ENCODE results near the gene XRCC5. TPM values are rescaled to one million over a fixed set of nuclear protein-coding genes. Genes with fewer than 3 reads are reported as not detected.

XRCC5 gene
- total and polyA plus RNA-seq, 2 donors (not counting 1 experiment from before 2014, with no cell fraction given), result 45.5 to 198 TPM

GRCh38 chr2:216144857-216145256, 35.7 kb downstream of the XRCC5 start:
- no peak for ATAC-seq (ENCODE audit: low read depth)
- no peaks in the 10 kb centered on the region for H3K27me3 ChIP-seq (replicated peaks in 1 of 4; ENCODE audit: control extremely low read depth in 1 of 4, control insufficient read depth in 3 of 4, insufficient read depth in 4 of 4, low read length in 3 of 4)
- 100% methylated on average over 1 of the region's 4 CpGs for WGBS (ENCODE audit: insufficient coverage)
- no peak overlapping the region for H3K4me3 ChIP-seq (ENCODE audit: control extremely low read depth in 1 of 5, extremely low read depth in 1 of 5, insufficient read depth in 1 of 5, low read depth in 2 of 5, low read length in 4 of 5)
- Mint-ChIP-seq H3K4me3 (no peak overlapping the region), H3K27me3 (no peaks in the 10 kb centered on the region), H3K27ac (no peak overlapping the region), H3K4me1 (no peaks in the 10 kb centered on the region), H3K9me3 (ENCODE audit: insufficient read depth) (no peaks in the 10 kb centered on the region)
- H3K4me1 ChIP-seq (ENCODE audit: control insufficient read depth in 2 of 2, insufficient read depth in 2 of 2, low read length in 2 of 2), result no peaks in the 10 kb centered on the region
- no peak overlapping the region for H3K9ac ChIP-seq (ENCODE audit: low read length)
- TF ChIP-seq CTCF (IDR thresholded peaks at IDR 0.05) (no peak), EZH2 (IDR thresholded peaks at IDR 0.05; ENCODE audit: borderline replicate concordance, insufficient read depth, low read depth, low read length, poor library complexity, severe bottlenecking) (no peak)
- H3K9me3 ChIP-seq (ENCODE audit: control extremely low read depth in 1 of 3, control insufficient read depth in 2 of 3, insufficient read depth in 1 of 3, low read length in 2 of 3), result no peaks in the 10 kb centered on the region
- CTCF ChIA-PET, result interaction anchor here (0.9 to 1.3 kb wide), 3 partner anchors 10 to 17 kb away, joined by 3 to 4 read pairs (median 4); no protein-coding TSS in a partner anchor
- peaks cover 32% of the 10 kb centered on the region for H3K79me2 ChIP-seq (ENCODE audit: control insufficient read depth, insufficient read depth, low read length)
- H3K4me2 ChIP-seq (replicated peaks; ENCODE audit: low read depth, low read length, poor library complexity, severe bottlenecking), result no peak overlapping the region
- intact Hi-C loops (cut with micrococcal nuclease), result no loop called here
- DNase-seq, result no peak
- H3K36me3 ChIP-seq (replicated peaks in 1 of 2; ENCODE audit: control extremely low read depth in 1 of 2, control insufficient read depth in 1 of 2, extremely low read depth in 1 of 2, insufficient read depth in 2 of 2, low read length in 1 of 2), result peaks cover 29 to 88% of the 10 kb centered on the region in 2 experiments
- no peak overlapping the region for H3K27ac ChIP-seq (ENCODE audit: low read length in 2 of 2)
- POLR2A ChIA-PET, result no interaction called here
- H2AFZ ChIP-seq (ENCODE audit: insufficient read depth, low read depth, low read length, poor library complexity, severe bottlenecking), result no peak overlapping the region
- H4K20me1 ChIP-seq (ENCODE audit: control insufficient read depth, insufficient read depth, low read length, poor library complexity, severe bottlenecking), result peaks cover 4% of the 10 kb centered on the region

DNA sequence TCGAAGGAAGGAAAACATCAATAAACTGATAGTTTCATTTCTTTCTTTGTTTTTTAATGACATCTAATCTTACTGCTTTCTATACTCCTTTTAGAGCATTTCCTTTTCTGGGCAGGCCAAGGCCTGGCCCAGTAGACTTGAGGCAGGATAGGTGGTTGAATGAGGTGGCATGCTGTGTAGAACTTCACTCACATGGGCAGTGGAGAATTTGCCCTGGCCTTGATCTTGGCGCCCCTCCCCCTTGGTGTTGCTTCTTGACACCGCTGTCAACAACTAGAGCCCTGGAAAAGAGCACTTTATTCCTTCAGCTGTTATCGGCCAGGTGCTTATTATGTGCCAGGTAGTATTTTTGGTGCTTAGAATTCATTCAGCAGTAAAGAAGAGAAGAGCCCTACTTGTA, 37.4 kb downstream of the XRCC5 start:
- Mint-ChIP-seq H3K9me3 (ENCODE audit: insufficient read depth) (no peaks in the 10 kb centered on the region), H3K27me3 (no peaks in the 10 kb centered on the region), H3K27ac (no peak overlapping the region), H3K4me1 (no peaks in the 10 kb centered on the region), H3K4me3 (no peak overlapping the region)
- Histone ChIP-seq H3K4me3 (ENCODE audit: control extremely low read depth in 1 of 5, extremely low read depth in 1 of 5, insufficient read depth in 1 of 5, low read depth in 2 of 5, low read length in 4 of 5) (no peak overlapping the region), H3K9ac (ENCODE audit: low read length) (no peak overlapping the region), H4K20me1 (ENCODE audit: control insufficient read depth, insufficient read depth, low read length, poor library complexity, severe bottlenecking) (no peaks in the 10 kb centered on the region), H3K36me3 (replicated peaks in 1 of 2; ENCODE audit: control extremely low read depth in 1 of 2, control insufficient read depth in 1 of 2, extremely low read depth in 1 of 2, insufficient read depth in 2 of 2, low read length in 1 of 2) (peaks cover 35 to 87% of the 10 kb centered on the region in 2 experiments), H3K27ac (ENCODE audit: low read length in 2 of 2) (no peak overlapping the region), H3K4me2 (replicated peaks; ENCODE audit: low read depth, low read length, poor library complexity, severe bottlenecking) (no peak overlapping the region), H3K27me3 (replicated peaks in 1 of 4; ENCODE audit: control extremely low read depth in 1 of 4, control insufficient read depth in 3 of 4, insufficient read depth in 4 of 4, low read length in 3 of 4) (no peaks in the 10 kb centered on the region), H3K4me1 (ENCODE audit: control insufficient read depth in 2 of 2, insufficient read depth in 2 of 2, low read length in 2 of 2) (no peaks in the 10 kb centered on the region), H2AFZ (ENCODE audit: insufficient read depth, low read depth, low read length, poor library complexity, severe bottlenecking) (no peak overlapping the region), H3K9me3 (ENCODE audit: control extremely low read depth in 1 of 3, control insufficient read depth in 2 of 3, insufficient read depth in 1 of 3, low read length in 2 of 3) (no peaks in the 10 kb centered on the region), H3K79me2 (ENCODE audit: control insufficient read depth, insufficient read depth, low read length) (peaks cover 25% of the 10 kb centered on the region)
- POLR2A ChIA-PET, result no interaction called here
- intact Hi-C loops (cut with micrococcal nuclease), result no loop called here
- WGBS (ENCODE audit: insufficient coverage), result 100% methylated on average over 1 of the region's 4 CpGs
- CTCF ChIA-PET, result interaction anchor here (1.0 kb wide), 2 partner anchors 9 to 521 kb away, joined by 3 read pairs; no protein-coding TSS in a partner anchor
- ATAC-seq (ENCODE audit: low read depth), result no peak
- DNase-seq, result no peak
- TF ChIP-seq CTCF (IDR thresholded peaks at IDR 0.05) (no peak), EZH2 (IDR thresholded peaks at IDR 0.05; ENCODE audit: borderline replicate concordance, insufficient read depth, low read depth, low read length, poor library complexity, severe bottlenecking) (no peak)
